GM12875 (cell line): ENCODE results near the gene MRPL10.

Experiments used
- H3K4me3 ChIP-seq: one replicate; pipeline ENCODE4 v1.5.1; 2011; ENCODE audit warnings: low read depth, low read length, control low read depth
- TF ChIP-seq, protein P1 (sequence below): IDR thresholded peaks from 2 replicates; pipeline ENCODE4 v1.5.1; 2011; ENCODE audit warnings: low read depth, mild to moderate bottlenecking, control low read depth, inconsistent platforms, low read length, moderate library complexity, borderline replicate concordance; ENCODE audit not compliant: insufficient read depth

The MRPL10 gene

DNA sequence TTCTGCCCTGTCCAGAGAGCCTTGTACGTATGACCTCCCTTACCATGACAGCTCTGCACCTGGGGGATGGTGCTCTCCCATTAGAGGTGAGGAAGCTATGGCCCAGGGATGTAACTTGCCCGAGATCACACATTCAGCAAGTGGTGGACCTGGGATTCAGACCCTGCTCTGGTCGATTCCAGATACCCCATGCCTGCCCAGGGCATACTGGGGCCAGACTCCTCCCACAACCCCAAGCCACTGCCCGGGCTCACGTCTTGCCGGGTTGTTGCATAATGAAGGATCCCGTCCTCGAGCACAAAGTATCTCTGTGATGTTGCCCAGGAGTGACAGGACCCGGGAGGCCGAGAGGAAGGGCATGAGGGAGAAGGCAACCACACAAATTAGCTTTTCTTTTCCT, 11.9 kb downstream of the MRPL10 start:
- TF ChIP-seq, protein P1, sequence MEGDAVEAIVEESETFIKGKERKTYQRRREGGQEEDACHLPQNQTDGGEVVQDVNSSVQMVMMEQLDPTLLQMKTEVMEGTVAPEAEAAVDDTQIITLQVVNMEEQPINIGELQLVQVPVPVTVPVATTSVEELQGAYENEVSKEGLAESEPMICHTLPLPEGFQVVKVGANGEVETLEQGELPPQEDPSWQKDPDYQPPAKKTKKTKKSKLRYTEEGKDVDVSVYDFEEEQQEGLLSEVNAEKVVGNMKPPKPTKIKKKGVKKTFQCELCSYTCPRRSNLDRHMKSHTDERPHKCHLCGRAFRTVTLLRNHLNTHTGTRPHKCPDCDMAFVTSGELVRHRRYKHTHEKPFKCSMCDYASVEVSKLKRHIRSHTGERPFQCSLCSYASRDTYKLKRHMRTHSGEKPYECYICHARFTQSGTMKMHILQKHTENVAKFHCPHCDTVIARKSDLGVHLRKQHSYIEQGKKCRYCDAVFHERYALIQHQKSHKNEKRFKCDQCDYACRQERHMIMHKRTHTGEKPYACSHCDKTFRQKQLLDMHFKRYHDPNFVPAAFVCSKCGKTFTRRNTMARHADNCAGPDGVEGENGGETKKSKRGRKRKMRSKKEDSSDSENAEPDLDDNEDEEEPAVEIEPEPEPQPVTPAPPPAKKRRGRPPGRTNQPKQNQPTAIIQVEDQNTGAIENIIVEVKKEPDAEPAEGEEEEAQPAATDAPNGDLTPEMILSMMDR: no peak
- H3K4me3 ChIP-seq: no peak overlapping the region

DNA sequence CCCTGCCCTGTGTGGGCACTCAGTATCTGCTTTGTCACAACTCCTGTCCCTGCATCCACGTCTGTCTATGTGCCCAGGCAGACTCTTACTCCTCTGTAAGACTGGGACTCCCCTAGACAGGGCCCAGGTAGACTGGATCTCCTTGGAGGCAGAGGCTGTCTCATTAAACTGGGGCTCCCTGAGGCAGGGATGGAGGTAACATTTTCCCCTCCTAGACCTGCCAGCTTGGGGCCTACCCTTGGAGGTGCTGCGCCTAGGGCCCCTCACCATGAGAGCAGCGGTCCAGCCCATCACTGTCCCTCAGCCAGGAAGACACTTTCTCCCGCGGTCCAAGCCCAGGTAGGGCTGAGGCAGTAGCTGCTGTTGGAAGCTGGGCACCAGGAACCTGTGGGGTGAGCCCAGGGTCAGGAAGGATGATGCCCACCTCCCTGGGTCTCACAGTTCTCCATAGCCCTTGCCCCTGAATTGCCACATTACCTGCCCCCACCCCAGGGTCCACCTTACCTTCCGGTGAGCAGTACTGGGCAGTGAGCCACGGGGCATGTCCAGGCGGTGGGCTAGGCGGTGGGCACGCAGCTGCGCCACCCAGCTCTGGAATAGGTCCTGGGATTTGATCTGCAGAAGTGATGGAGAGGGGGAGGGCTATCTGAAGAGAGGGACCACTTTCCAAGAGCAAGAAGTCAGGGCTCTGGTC, 13.2 kb downstream of the MRPL10 start:
- TF ChIP-seq, protein P1: no peak
- H3K4me3 ChIP-seq: no peak overlapping the region

DNA sequence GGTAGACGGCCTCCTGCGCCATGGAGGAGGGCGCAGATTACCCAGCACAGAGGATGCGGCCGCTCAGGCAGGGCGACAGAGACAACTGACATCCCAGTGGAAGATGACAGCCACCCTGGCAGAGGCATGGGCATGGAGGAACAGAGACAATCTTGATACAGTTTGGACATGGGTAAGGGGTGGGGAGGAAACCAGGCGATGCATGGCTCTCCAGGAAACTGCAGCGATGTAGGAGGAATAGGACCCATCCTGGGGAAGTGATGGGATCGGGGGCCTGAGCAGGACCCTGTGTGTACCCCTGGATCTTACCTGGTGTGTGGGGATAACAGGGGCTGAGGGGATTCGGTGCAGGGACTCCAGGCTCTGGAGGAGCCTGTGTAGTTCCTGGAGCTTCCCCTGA, 14.4 kb downstream of the MRPL10 start:
- TF ChIP-seq, protein P1: no peak
- no peak overlapping the region for H3K4me3 ChIP-seq

DNA sequence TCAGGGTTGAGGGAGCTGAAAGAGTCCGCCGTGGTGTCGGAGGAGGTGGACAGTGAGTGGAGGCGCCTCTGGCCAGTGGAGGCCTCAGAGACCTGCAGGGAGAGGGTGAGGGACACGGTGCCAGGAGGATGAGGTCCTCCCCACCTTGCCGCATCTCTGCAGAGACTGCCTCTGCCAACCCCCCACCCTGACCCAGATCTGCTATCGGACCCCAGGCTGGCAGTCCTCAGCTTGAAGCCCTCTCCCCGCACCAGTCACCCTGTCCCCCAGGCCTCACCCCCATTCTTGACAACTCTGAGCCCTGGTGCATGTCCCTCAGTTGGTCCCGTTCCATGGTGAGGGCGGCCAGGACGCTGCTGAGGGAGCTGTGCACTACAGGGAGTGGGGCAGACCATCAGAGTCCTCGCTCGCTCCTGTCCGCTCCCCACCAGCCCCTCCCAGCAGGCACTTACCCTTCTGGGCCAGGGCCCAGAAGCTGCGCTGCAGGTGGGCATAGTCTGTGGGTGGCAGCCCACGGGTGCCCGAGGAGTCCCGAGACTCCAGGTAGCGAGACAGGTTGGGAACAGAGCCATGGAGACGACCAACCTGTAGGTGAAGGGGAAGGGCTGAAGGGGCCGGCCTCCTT, 15.1 kb downstream of the MRPL10 start:
- no peak overlapping the region for H3K4me3 ChIP-seq
- TF ChIP-seq, protein P1: no peak

DNA sequence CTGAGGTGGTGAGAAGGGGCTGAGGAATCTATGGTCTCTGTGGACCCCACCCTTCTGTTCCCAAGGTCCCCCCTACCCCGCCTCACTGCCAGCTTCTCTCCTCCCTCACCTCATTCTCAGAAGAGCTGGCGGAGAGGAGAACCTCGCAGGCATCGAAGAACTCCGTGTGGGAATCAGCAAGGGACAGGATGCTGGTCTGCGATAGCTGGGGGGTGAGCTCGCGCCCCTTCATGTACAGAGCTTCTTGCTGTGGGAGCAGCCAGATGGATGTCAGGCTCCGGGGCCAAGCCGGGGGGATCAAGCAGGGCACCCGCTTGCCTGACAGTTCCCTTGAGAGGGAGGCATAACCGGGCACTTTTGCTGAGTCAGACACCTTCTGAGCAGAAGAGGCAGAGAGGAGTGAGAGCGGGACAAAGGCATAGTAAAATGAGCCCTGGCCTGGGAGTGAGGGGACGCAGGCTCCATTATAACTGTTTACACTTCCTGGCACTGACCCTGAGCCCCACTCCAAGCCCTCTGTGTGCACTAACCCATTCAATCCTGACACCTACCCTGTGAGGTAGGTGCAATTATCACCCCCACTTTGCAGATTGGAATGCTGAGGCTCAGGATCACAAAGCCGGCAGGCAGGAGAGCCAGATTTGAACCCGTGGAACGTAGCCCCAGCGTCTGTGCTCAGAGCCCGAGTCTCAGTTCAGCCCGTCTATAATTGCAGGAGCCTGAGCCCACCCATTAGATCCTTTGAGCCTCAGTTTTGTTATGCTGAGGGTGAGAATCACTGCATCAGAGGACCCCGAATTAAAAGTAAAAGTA, 16.0 kb downstream of the MRPL10 start:
- H3K4me3 ChIP-seq: no peak overlapping the region
- TF ChIP-seq, protein P1: no peak

DNA sequence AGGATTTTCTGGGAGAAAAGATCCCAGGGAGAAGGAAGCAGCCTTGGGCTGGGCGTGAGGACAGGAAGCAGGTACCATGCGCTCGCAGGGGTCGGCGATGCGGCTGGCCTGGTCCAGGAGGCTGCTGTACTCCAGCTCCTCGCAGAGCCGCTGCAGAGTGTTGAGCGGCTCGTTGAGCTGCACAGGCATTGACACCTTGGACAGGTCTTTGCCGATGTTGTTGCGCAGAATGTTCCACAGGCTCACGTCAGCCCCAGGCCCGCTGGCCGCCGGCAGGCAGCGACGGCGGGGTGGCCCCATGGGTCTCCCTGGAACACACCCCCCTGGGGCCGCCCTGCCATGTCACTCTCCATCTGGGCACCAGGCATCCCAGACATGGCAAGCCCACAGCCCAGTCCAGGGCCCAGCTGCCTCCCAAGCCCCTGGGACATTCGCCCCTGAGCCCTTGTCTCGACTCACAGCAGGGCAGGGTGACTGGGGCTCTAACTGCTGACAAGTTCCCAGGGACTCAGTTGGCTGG, 17.8 kb downstream of the MRPL10 start:
- TF ChIP-seq, protein P1: no peak

More for the DNA sequence above, 17.8 kb downstream of the MRPL10 start:
- no peak overlapping the region for H3K4me3 ChIP-seq
